NCI-H1930 (cell line): ENCODE measurements around the gene KXD1.
"Not testable (repeated sequence)": the region's sequence is repeated elsewhere in the genome, so short reads cannot be mapped to it uniquely, and the experiment has no call there.

ENCODE experiments used
- DNase-seq, 2 experiments: peaks; one replicate each; lab custom pipeline; 2025; lab: John Stamatoyannopoulos, UW

The KXD1 gene

DNA sequence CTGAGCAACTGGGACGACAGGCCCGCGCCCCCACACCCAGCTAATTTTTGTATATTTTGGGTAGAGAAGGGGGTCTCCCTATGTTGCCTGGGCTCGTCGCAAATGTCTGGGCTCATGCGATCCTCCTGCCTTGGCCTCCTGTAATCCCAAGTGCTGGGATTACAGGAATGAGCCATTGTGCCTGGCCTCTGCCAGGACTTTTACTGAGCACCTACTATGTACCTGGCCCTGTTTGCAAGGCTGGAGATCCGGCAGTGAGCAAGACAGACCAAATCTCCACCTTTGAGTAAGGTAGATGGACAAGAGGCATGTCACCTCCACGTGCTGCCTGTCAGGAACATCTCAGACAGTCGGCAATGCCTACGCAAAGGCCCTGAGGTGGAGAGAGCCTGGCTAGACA, 21.2 kb upstream of the KXD1 start:
- DNase-seq: no peak

DNA sequence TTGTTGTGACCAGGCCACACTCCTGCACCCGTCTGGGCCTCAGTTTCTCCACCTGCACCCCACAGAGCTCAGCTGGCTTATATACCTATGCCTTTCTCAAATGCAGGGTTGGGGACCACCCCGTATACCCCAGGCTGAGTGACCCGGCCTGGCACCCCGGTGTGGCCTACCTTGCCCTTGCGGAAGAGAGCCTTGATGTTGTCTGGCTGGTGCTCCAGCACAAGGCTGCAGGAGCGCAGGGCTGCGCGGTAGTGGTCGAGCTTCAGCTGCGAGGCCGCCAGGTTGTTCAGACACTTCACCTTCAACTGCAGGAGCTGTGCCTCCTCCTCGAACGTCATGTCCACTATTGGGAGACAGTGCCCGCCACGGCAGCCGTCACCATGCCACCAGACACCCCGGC, 20.2 kb upstream of the KXD1 start:
- DNase-seq: no peak

DNA sequence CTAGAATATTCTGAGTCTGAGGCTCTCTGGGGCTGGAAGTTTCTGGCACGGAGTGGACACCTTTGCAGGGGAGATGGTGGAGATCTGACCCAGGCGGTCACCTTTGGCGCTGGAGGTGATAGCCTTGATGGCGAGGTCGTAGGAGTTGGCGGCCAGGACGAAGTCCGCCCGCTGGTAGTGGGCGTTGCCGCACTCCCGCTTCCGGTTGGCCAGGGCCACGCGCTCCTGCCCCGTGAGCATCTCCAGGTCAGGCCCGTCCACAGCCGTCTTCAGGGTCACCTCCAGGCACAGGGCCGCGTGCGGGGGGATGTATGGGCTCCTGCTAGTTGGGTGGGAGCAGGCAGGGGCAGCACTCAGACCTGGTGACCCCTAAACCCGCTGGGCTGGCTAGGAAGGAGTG, 19.6 kb upstream of the KXD1 start:
- no peak for DNase-seq

DNA sequence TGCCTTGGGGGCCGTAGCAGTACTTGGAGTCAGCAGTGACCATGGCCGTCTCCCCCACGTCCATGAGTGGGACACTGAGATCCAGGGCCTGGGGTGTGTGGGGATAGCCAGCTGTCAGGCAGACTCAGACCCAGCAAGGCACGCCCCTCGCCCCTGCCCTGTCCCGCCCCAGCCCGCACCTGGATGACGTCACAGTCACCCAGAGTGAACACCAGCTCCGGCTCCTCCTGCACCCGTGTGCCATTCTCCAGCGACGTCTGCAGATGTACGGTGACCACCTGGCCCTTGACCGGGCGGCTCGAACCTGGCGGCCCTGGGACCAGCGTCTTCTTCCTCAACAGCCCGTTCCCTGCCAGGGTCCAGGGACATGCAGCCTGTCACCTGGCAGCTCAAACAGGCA, 18.3 kb upstream of the KXD1 start:
- no peak for DNase-seq

DNA sequence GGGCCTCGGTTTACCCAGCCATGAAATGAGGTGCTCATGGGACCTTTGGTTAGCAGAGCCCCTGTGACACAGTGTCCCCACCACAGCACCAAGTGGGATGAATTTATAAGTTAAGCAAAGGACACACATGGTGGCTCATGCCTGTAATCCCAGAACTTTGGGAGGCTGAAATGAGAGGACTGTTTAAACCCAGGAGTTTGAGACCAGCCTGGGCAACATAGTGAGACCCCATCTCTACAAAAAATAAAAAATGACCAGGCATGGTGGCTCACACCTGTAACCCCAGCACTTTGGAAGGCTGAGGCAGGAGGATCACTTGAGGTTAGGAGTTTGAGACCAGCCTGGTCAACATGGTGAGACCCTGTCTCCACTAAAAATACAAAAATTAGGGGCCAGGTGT, 17.5 kb upstream of the KXD1 start:
- not testable (repeated sequence) for DNase-seq

DNA sequence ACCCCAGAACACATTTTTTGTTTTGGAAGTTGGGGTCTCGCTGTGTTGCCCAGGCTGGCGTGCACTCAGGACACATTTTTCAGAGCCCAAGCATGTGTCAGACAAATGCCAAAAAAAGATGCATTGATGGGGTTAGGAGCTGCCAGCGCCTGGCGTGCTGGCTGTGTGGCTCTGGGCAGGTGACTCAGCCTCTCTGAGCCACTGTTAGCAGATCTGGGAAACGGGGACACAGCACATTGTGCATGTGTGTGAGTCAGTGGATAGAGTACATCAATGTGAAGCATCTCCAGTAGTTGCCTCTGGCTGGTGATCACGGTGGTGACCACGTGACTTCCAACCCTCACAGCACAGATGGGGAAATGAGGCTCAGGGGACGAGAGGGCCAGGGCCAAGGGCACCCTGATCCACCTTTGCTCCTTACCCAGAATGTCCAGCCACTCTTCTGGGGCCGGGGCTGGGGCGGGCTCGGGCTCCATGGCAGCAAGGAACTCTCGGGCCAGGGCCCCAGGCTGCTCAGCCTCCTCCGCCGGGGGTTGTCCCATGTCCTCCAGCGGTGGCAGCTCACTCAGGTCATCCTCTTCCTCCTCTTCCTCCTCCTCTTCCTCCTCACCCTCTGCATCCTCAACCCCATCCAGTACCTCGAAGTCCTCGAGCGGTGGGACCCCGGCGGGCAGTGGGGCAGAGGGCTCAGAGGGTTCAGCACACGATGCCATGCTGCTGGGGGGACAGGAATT, 16.2 kb upstream of the KXD1 start:
- no peak for DNase-seq

DNA sequence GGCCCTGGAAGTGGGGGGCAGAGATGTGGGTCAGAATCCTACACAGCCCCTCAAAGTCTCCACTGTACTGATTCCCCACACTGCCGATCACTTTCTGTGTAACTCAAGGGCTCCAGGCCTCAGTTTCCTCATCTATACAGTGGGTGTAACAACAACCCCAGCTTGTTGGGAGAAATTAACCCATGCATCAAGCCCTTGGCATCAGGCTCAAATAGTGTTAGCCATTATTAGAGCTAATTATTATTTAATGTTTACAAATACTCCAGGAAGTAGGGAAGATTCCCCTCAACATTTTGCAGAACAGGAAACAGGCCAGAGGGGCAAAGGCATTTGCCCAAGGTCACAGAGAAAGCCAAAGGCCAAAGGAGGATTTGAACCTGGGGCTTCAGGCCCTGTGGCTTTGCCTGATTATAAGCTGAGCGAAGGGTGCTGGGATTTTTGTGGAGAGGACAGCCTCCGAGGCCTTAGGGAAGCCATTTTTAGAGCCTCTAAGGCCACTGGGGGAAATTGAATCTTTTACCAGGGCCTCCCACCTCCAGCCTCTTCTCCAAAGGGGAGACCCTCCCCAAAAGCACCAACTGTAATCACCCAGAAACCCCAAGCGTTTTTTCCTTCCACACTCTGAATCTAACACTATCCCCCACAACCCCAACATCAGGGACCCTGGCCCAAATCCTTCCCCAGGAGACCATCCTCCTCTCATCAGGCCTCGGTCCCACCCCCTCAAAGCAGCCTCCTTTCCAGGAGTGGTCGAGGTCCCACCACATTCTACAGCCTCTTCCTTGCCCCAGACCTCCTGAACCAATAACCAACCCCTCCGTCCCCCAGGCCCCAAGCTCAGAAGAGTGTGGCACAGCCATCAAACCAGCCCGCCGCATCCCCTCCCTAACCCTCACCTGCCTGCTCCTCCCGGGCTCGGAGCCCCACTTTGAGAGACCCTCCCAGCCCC, 15.4 kb upstream of the KXD1 start:
- DNase-seq: no peak

DNA sequence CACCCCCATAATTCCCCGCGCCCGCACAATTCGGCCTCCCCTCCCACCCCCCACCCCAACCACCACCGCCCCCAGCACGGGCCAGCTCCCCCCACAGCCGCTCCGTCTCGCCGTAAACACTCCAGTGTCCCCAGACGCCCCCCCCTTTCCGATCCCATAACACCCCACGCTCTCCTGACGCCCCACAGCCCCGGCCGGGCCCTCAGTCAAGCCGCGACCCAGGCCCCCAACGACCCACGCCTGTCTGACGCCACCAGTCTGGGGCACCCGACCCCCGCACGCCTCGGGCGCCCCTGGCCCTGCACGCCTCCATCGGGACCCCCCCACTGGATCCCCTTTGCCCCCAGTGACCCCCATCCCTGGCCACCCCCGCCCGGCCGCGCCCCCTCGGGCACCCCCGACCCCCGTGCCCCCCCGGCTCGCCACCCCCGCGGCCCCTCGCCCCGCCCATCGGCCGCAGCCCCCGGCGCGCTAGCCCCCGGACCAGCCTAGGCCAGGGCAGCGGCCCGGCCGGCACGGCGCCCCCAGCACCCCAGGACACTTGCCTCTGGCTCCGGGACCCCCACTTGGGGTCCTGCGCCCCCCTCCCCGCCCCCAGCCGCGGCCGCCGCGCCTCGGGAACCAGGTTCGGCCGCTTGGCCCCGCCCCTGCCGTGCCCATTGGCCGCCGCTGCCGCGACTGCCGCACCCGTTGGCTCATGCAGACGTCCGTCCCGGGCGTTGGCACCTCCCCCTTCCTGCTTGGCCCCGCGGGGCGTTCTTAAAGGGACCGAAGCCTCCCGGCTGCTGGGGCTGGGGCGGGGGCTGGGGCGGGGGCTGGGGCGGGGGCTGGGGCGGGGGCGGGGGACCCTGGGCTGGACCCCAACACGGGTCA, 14.5 kb upstream of the KXD1 start, which contains the start of gene FKBP8:
TSS of gene FKBP8 (minus strand) at position 633 of the 873 bp plus-strand sequence. CDS start 1,603 bp downstream, outside the sequence.
- peak; percentile 58 to 81 for DNase-seq

DNA sequence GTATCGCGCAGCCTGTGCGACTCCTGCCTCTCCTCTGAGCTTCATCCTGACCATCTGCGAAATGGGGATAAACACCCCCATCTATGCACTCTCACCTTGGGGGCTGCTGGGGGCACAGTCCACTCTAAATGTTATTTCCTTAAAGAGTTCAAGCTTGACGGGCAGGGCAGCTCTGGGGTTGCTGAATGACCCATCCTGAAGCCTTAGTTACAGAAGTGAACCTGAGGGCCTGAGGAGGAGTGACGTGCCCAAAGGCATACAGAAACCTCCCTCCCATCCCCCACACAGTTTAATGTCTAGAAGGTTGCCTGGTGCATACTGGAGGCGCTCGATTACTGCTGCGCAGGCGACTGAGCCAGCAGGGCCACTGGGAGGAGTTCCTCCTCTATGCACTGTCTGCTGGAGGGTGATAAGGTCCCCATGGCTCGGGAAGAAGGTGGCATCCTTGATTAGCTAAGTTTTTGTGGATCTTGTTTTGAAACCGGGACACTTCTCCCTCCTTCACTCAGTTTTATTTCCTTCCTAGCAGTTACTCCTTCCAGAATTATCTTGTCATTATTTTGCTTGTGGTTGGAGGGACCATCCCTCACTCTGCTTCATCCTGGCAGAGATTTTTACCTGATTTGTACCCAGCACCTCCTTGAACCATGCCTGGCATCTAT, 13.7 kb upstream of the KXD1 start:
- DNase-seq: peak; percentile 21 to 31

DNA sequence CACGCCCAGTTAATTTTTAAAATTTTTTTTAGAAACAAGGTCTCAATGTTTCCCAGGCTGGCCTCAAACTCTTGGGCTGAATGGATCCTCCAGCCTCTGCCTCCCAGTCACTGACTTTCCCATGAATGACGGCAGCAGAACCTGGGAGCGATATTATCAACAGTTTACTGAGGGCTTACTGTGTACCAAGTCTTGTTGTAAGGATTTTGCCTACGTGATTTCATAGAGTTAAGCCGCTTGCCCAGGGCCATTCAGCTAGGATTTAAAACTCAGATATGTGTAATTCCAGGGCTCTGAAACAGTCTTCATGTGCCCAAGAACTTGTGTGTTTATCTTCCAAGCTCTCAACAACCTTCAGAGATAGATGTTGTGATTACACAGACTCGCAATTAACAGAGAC, 6.0 kb upstream of the KXD1 start:
- no peak for DNase-seq

DNA sequence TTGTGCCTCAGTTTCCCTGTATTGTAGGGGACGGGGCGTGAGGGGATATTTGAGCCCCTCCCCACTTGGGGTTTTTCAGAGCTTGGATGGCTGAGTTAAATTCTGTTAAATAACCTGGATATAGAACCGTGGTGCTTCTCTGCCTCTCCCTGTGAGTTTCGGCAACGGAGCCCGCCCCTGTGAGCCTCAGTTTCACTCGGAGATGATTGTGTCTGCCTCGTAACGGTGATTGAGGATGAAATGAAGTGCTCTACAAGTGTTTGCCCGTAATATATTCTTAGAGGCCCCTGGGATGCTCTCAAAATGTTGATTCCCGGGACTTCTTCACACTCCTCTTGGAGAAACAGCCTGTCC, 509 bp downstream of the KXD1 start:
- no peak for DNase-seq

DNA sequence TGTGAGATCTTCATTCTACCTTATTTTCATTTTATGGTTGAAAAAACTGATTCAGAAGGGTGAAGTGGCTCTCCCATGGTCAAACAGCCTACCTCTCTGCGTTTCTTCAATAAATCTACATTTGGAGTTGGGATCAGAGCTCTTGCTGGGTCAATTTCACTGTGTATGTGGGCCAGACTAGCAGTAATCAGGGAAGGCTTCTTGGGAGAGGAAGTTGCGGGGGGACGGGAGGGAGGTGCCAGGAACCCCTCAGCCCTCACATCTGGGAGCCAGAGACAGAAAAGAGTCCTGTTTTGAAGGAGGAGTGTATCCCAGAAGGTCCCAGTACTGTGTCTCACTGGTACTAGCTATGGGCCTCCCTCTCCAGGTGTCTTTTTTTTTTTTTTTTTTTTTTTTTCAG, 934 bp downstream of the KXD1 start:
- DNase-seq: no peak

DNA sequence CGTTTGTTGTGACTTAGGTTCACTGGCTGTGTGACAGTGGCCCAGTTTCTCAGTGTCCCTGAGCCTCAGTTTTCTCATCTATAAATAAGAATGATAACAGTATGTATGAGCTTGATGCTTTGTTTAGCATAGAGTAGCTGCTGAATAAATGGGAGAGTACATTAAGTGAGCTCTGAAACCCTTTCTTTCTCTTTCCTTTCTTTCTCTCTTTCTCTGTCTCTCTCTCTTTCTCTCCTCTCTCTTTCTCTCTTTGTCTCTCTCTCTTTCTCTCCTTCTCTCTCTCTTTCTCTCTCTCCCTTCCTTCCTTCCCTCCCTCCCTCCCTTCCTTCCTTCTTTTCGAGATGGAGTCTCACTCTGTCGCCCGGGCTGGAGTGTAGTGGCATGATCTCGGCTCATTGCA, 2.0 kb downstream of the KXD1 start:
- no peak for DNase-seq

DNA sequence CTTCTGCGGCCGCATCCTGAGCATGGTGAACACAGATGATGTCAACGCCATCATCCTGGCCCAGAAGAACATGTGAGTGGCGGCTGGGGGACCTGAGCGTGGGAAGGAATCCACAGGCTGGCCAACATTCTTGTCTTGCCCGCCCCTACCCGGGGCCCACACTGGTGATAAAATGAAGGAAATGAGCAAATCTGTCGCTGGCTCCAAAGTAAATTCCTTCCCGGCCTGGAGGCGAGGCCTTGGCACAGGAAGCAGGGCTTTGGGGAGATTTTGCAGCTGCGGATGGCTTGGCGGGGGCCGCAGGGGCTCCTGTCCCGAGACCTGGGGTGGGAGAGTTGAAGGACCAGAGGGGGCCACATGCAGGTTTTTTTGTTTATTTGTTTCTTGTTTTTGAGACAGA, 4.4 kb downstream of the KXD1 start:
- DNase-seq: no peak

DNA sequence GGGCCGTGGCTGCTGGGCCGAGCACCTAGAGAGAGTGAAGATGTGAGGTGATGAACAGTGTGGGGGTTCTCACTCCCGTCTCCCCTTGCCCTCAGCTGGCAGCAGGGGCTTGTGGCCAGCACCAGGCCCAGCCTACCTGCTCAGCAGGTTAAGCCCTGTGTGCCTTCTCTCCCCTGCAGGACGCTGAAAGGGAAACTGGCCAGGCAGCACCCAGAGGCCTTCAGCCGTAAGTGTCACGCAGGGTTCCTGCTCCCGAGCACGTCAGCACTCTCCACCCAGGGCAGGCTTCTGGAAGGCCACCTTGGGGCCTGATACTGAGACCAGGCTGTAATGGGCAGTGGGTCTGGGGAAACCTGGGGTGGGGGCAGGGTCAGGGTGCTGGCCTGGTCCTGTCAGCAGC, 9.3 kb downstream of the KXD1 start:
- DNase-seq: no peak

DNA sequence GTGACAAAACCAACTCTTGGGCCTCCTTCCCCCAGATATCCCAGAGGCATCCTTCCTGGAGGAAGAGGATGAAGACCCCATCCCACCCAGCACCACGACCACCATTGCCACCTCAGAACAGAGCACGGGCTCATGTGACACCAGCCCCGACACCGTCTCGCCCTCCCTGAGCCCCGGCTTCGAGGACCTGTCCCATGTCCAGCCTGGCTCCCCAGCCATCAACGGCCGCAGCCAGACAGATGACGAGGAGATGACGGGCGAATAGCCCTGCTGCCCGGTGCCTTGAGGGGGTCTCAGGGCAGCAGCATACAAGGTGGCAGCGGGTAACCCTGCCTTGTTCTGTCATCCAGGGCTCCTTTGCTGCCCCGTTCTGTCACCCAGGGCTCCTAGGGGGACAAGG, 10.7 kb downstream of the KXD1 start:
- no peak for DNase-seq

DNA sequence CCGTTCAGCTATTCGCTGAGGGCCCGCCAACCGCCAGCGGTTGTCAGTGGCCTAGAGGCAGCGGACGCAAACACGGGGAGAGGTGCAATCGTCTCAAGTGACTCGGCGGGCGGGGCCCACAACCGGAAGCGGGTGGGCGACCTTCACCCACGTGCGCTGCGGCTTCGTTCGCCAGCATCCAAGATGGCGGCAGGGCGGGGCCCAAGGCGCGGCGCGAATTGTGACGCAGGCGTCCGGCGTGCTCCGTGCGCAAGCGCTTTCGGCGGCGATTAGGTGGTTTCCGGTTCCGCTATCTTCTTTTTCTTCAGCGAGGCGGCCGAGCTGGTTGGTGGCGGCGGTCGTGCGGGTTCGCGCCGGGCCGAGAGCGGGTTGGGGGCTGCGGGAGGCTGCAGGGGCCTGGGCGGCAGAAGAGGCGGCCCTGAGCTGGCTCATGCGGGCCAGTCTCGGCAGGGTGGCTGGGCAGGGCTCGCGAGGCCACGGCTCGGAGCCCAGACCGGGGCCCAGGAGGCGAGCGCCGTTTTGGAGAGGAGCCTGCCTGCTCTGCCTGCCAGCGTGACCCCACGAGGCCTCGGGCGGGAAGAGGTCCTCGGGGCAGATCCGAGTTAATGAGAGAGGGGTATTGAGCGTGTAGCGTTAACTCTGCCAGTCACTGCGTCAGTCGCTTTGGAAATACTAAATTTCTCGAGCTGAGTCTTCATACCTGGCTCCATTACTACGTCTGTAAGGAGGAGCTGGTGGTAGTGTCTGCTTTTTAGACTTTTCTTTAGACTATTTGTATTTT, 14.1 kb downstream of the KXD1 start, which contains the start of gene UBA52:
TSS of gene UBA52 (plus strand) at position 294 of the 781 bp plus-strand sequence. CDS start 1,444 bp downstream, outside the sequence.
- DNase-seq: peak; percentile 90 to 94

DNA sequence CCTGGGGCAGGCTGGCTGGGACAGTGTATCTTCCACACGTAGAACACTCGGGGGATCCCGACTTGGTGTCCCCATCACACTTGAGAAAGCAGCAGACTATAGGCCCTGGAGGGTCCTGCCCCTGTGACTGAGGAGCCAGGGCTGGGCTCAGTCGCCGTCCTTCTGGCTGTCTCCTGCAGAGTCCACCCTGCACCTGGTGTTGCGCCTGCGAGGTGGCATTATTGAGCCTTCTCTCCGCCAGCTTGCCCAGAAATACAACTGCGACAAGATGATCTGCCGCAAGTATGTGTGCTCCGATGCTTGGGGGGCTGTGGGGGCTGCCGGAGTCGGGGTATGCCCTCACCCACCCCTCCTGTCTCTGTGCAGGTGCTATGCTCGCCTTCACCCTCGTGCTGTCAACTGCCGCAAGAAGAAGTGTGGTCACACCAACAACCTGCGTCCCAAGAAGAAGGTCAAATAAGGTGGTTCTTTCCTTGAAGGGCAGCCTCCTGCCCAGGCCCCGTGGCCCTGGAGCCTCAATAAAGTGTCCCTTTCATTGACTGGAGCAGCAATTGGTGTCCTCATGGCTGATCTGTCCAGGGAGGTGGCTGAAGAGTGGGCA, 17.1 kb downstream of the KXD1 start:
- no peak for DNase-seq

DNA sequence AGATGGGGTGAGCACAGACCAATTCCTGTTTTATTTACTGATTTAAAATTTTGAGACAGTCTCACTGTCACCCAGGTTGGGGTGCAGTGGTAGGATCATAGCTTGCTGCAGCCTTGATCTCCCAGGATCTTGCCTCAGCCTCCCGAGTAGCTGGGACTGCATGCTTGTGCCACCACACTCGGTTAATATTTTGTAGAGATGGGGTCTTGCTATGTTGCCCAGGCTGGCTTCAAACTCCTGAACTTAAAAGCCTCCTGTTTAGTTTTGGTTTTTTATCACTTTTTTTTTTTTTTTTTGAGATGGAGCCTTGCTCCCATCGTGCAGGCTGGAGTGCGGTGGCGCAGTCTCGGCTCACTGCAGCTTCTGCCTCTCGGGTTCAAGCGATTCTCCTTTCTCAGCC, 18.7 kb downstream of the KXD1 start:
- DNase-seq: no peak

DNA sequence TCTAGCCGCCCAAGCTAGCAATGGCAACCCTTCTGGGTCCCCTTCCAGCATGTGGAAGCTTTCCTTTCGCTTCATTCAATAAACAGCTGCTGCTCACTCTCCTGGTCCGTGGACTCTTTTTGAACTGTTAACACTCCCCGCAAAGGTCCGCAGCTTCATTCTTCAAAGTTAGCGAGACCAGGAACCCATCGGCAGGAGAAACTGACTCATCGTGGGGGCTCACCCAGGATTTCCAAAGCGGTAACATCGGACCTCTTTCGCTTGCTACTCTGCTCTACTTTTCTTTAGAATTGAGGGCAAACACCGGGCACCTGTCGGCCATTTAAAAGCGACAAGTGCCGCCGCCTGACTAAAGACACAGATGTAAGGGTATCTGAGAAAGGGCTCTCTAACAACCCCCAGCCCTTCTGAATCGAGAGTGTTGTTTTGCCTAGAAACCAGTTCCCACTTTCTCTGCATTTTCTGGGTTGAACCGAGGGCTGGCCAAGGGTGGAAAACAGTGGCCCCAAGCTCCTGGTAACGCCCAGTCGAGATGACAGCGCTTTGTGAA, 19.8 kb downstream of the KXD1 start:
- no peak for DNase-seq
